Memory B cell (primary cell): ENCODE data around the gene NUCB1.

Experiments
- ATAC-seq: fragments of 150-1000 bp; cut with Tn5 transposase; 2 replicates; pipeline ENCODE4 v1.10.0; 2021; ENCODE audit warnings: low read depth, mild to moderate bottlenecking, moderate library complexity
- DNase-seq, 2 donors: peaks; one replicate each; pipeline ENCODE4 v3.0.0; 2022; ENCODE audit warnings: low spot score in 2 of 2
- H3K27ac Mint-ChIP-seq: one replicate; pipeline ENCODE4 v1.8.0; 2022; ENCODE audit warnings: mild to moderate bottlenecking, moderate library complexity, mixed read lengths
- H3K27me3 Mint-ChIP-seq: one replicate; pipeline ENCODE4 v1.8.0; 2022; ENCODE audit warnings: mixed read lengths
- H3K36me3 Mint-ChIP-seq: one replicate; pipeline ENCODE4 v1.8.0; 2022; ENCODE audit warnings: mild to moderate bottlenecking, mixed read lengths
- H3K4me1 Mint-ChIP-seq: one replicate; pipeline ENCODE4 v1.8.0; 2022; ENCODE audit warnings: mixed read lengths
- H3K4me3 Mint-ChIP-seq: one replicate; pipeline ENCODE4 v1.8.0; 2022; ENCODE audit warnings: mild to moderate bottlenecking, moderate library complexity, mixed read lengths
- H3K9me3 Mint-ChIP-seq: one replicate; pipeline ENCODE4 v1.8.0; 2022; ENCODE audit warnings: mixed read lengths

NUCB1 gene

GRCh38 chr19:48899781-48900476 is at the start of gene NUCB1:
Gene NUCB1, plus strand, starts transcription at chr19:48900312. Its CDS starts 485 bp downstream, at chr19:48900797.
- Mint-ChIP-seq H3K27me3 (peaks cover 6% of the 10 kb centered on the region), H3K4me1 (peaks cover 21% of the 10 kb centered on the region), H3K27ac (peak within 1 kb of the TSS; percentile 92)

GRCh38 chr19:48852292-48852691 is 47.8 kb upstream of the NUCB1 start:
- Mint-ChIP-seq H3K4me3 (no peak overlapping the region), H3K9me3 (no peaks in the 10 kb centered on the region), H3K36me3 (no peaks in the 10 kb centered on the region), H3K27ac (no peak overlapping the region), H3K27me3 (no peaks in the 10 kb centered on the region), H3K4me1 (no peaks in the 10 kb centered on the region)
- no peak for ATAC-seq
- DNase-seq = no peak

More at GRCh38 chr19:48899781-48900476, at the start of gene NUCB1:
- DNase-seq = peak; percentile 92 to 97
- H3K4me3 Mint-ChIP-seq = peak within 1 kb of the TSS; percentile 96
- peaks cover 13% of the 10 kb centered on the region for H3K36me3 Mint-ChIP-seq
- no peaks in the 10 kb centered on the region for H3K9me3 Mint-ChIP-seq
- ATAC-seq = peak; percentile 99

DNA sequence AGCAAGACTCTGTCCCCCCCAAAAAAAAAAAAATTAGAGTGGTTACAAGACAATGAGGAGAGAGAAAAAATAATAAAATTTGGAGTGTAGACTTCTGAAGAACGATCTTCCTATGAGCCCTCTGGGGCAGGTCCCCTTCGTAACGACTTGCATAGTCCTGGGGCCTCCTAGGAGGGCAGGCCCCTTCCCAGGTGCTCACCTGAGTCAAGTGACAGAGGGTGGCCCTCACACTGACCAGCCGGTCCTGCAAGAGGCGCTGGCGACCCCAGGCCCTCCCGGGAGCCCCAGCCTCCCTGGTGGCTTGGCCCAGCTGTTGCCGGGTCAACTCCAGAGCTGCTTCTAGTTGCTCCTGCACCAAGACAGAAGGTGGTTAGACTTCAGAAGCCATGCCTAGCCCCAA is 46.6 kb upstream of the NUCB1 start:
- no peaks in the 10 kb centered on the region for H3K9me3 Mint-ChIP-seq
- no peak for DNase-seq

GRCh38 chr19:48854103-48854502 is 46.0 kb upstream of the NUCB1 start:
- no peaks in the 10 kb centered on the region for H3K36me3 Mint-ChIP-seq
- peaks cover 3% of the 10 kb centered on the region for H3K4me1 Mint-ChIP-seq
- no peaks in the 10 kb centered on the region for H3K9me3 Mint-ChIP-seq
- H3K27me3 Mint-ChIP-seq = no peaks in the 10 kb centered on the region
- ATAC-seq (no peak), DNase-seq (no peak)
- no peak overlapping the region for H3K27ac Mint-ChIP-seq
- H3K4me3 Mint-ChIP-seq = no peak overlapping the region

More for the DNA sequence above, 46.6 kb upstream of the NUCB1 start:
- ATAC-seq = no peak
- H3K4me3 Mint-ChIP-seq = no peak overlapping the region
- no peaks in the 10 kb centered on the region for H3K36me3 Mint-ChIP-seq
- no peak overlapping the region for H3K27ac Mint-ChIP-seq
- no peaks in the 10 kb centered on the region for H3K4me1 Mint-ChIP-seq
- H3K27me3 Mint-ChIP-seq = no peaks in the 10 kb centered on the region

DNA sequence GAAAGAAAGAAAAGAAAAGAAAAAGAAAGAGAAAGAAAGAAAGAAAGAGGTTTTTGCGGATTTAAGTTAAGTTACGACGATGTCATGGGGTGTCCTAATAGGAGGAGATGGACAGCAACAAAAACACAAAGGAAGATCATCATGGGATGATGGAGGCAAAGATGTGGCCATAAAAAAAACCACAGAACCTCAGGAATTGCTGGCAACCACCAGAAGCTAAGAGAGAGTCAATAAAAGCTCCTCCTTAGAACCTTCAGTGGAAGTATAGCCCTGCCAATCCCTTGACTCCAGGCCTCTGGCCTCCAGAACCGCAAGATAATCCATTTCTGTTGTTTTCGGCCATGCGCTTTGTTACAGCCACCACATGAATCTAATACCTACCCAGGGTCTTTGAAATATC is 43.2 kb upstream of the NUCB1 start:
- Mint-ChIP-seq H3K27me3 (no peaks in the 10 kb centered on the region), H3K27ac (no peak overlapping the region), H3K9me3 (no peaks in the 10 kb centered on the region), H3K4me1 (peaks cover 7% of the 10 kb centered on the region), H3K36me3 (no peaks in the 10 kb centered on the region), H3K4me3 (no peak overlapping the region)
- no peak for DNase-seq
- no peak for ATAC-seq

DNA sequence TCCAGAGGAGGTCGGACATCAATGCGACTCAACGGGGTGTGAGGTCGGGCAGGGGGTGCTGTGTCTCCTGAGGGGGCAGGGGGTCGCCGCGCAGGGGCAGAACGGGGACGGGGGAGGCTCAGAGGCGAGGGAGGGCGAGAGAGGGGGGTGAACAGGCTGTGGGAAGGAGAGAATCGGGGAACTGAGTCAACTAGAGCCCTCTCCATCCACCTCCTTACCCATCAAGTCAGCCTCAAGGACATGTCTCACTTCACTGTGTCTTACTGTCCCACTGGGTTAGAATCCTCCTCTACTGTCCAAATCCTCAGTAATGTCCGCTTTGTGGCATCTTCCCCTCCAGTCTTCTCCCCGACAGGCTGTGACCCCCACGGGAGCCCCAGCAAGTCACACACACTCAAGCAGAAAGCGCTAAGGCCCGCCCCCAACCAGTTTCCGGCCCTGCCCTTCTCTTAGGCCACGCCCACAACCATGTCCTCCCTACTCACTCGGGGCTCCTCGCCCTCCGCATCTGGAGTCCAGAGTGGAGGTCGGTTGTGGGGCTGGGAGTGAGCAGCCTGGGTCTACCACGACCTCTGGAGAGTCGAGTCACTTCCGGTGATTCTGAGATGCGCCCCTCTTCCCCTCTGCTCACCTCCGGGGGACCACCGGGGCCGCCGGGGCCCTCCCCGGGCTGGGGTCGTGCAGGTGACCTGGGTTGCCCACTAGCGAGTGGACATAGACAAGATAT is 41.0 kb upstream of the NUCB1 start:
- Mint-ChIP-seq H3K27ac (peak overlapping the region; percentile 62), H3K27me3 (no peaks in the 10 kb centered on the region), H3K4me3 (peak overlapping the region; percentile 90), H3K4me1 (peaks cover 7% of the 10 kb centered on the region), H3K36me3 (no peaks in the 10 kb centered on the region), H3K9me3 (no peaks in the 10 kb centered on the region)
- DNase-seq = peak; percentile 63 to 76
- ATAC-seq = peak; percentile 74

DNA sequence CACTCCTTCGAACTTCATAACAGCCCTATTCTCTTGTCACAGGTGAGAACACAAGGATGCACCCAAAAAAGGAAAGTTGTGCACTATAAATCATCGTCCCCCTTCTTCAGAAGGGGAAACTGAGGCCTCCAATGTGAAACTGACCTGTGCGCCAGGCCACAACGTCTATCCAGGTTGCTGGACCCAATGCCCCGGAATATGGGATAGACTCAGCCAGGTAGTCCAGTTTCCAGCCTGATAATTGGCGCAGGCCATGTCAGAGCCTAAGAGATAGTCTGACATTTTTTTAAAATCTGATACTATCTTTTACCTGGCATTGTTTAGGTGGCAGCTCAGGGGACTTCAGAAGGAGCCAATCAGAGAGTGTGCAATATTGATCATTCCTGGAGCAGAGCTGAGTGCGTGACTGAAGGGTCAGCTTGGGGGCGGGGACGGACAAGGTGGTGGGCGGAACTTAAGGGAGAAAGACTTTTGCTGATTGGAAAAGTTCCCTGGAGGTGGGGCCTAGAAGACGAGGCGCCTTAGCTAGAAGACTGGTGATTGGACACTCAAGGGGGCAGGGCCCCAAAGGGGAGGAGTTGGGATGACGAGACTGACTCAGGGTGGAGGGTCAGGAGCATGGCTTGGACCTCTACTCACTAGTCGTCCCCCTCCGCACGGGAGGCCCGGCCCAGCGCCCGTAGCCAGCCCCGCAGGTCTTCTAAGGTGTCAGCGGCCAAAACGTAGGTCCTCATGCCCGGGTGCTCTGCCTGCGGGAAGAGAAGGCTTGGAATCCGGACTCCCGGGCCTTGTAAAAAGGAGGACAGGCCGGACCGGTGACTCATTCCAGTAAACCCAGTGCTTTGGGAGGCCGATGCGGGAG is 40.2 kb upstream of the NUCB1 start:
- Mint-ChIP-seq H3K4me1 (peaks cover 7% of the 10 kb centered on the region), H3K27ac (no peak overlapping the region), H3K36me3 (no peaks in the 10 kb centered on the region), H3K27me3 (peaks cover 2% of the 10 kb centered on the region), H3K4me3 (peak overlapping the region; percentile 90), H3K9me3 (no peaks in the 10 kb centered on the region)
- DNase-seq = peak in 1 of 2 donors; percentile 28
- ATAC-seq = peak; percentile 23

GRCh38 chr19:48861313-48861712 is 38.8 kb upstream of the NUCB1 start:
- ATAC-seq (no peak), DNase-seq (no peak)
- peaks cover 4% of the 10 kb centered on the region for H3K27me3 Mint-ChIP-seq
- no peaks in the 10 kb centered on the region for H3K9me3 Mint-ChIP-seq
- H3K27ac Mint-ChIP-seq = no peak overlapping the region
- H3K4me1 Mint-ChIP-seq = peaks cover 7% of the 10 kb centered on the region
- no peak overlapping the region for H3K4me3 Mint-ChIP-seq
- H3K36me3 Mint-ChIP-seq = no peaks in the 10 kb centered on the region

- H3K27me3 Mint-ChIP-seq = peaks cover 4% of the 10 kb centered on the region
- no peak overlapping the region for H3K27ac Mint-ChIP-seq
- H3K4me3 Mint-ChIP-seq = no peak overlapping the region
- peaks cover 13% of the 10 kb centered on the region for H3K4me1 Mint-ChIP-seq
- ATAC-seq (no peak), DNase-seq (no peak)
- H3K9me3 Mint-ChIP-seq = no peaks in the 10 kb centered on the region
- no peaks in the 10 kb centered on the region for H3K36me3 Mint-ChIP-seq
Measured at GRCh38 chr19:48862827-48863226, 37.3 kb upstream of the NUCB1 start.

GRCh38 chr19:48866692-48867091 is 33.4 kb upstream of the NUCB1 start:
- no peak overlapping the region for H3K4me3 Mint-ChIP-seq
- DNase-seq = no peak
- H3K4me1 Mint-ChIP-seq = peaks cover 10% of the 10 kb centered on the region
- no peak for ATAC-seq
- no peaks in the 10 kb centered on the region for H3K9me3 Mint-ChIP-seq
- H3K27ac Mint-ChIP-seq = no peak overlapping the region
- H3K27me3 Mint-ChIP-seq = peaks cover 8% of the 10 kb centered on the region
- H3K36me3 Mint-ChIP-seq = no peaks in the 10 kb centered on the region

GRCh38 chr19:48867123-48867745 is 32.9 kb upstream of the NUCB1 start:
- no peak for DNase-seq
- Mint-ChIP-seq H3K4me3 (no peak overlapping the region), H3K9me3 (no peaks in the 10 kb centered on the region), H3K36me3 (no peaks in the 10 kb centered on the region), H3K27ac (no peak overlapping the region), H3K4me1 (peaks cover 12% of the 10 kb centered on the region), H3K27me3 (peaks cover 8% of the 10 kb centered on the region)
- ATAC-seq = no peak

DNA sequence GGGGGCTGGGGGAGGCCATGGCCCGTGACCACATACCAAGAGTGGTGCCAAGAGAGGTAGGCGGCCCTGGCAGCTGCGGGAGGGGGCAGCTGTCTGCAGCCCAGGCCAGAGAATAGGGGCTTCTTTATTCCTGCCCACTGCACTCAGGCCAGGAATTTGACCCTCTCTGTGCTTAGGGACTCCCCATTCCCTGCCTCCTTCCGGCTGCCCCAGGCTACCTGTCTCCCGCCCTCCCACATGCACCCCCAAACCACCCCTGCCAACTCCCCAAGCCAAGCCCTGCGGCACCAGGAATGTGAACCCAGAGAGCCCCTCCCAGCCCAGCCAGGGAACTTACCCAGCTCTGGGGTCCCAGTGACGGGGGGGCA is 32.4 kb upstream of the NUCB1 start:
- H3K4me1 Mint-ChIP-seq = peaks cover 14% of the 10 kb centered on the region
- peaks cover 2% of the 10 kb centered on the region for H3K36me3 Mint-ChIP-seq
- no peak overlapping the region for H3K27ac Mint-ChIP-seq
- H3K9me3 Mint-ChIP-seq = no peaks in the 10 kb centered on the region
- peaks cover 8% of the 10 kb centered on the region for H3K27me3 Mint-ChIP-seq
- DNase-seq = no peak
- no peak for ATAC-seq
- no peak overlapping the region for H3K4me3 Mint-ChIP-seq

DNA sequence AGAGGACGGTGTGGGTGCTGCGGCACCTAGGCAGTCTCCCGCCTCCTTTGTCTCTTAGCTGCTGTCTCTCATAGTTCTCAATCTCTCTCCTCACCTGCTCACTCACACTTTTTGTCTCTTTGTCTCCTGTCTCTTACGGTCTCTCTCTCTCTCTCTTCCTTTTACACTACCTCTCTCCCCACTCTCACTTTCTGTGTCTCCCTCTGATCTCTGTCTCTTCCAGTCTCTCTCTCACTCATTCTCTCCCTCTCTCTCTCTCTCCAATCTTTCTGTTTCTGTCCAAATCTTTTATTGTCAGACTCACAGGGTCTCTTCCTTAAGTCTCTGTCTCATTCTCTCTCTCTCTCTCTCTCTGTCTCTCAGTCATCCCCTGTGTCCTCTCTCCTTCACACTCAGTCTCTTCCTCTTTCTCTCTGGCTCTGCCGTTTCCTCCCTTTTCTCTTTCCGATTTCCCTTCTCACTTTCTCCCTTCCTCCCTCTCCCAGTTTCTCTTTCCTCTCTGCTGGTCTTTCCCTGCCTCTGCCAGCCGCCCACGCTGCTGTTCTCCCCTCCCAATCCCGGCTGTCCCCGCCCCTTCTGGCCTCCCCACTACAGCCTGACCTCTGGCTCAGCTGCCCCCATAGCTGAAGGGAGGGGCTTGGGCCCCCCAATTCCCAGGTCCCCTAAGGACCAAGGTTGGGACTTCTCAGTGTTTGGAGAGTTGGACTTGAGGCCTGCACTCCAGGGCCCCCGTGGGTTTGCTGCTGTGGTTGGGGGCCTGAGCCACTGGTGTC is 31.8 kb upstream of the NUCB1 start, which contains the start of gene PLEKHA4:
TSS of gene PLEKHA4 (minus strand) at position 504 of the 773 bp plus-strand sequence. CDS start 997 bp downstream, outside the sequence.
- ATAC-seq (no peak), DNase-seq (no peak)
- H3K27ac Mint-ChIP-seq = no peak within 1 kb of the TSS
- peaks cover 8% of the 10 kb centered on the region for H3K27me3 Mint-ChIP-seq
- H3K4me3 Mint-ChIP-seq = no peak within 1 kb of the TSS
- H3K4me1 Mint-ChIP-seq = peaks cover 18% of the 10 kb centered on the region
- peaks cover 6% of the 10 kb centered on the region for H3K36me3 Mint-ChIP-seq
- H3K9me3 Mint-ChIP-seq = no peaks in the 10 kb centered on the region
